Kidney (tissue), 14 donors: ENCODE data around the gene RABGAP1. TPM values are rescaled to one million over a fixed set of nuclear protein-coding genes. Genes with fewer than 3 reads are reported as not detected.

ENCODE experiments used
- DNase-seq, 5 donors: peaks; one replicate each; pipeline ENCODE4 v3.0.0-alpha.2; 2013 to 2020
- FAIRE-seq: peaks from 2 replicates; lab custom pipeline; 2012; peaks lifted over from hg19 to GRCh38; lab: Jason Lieb, UNC
- H3K27ac ChIP-seq, 2 donors: one replicate each; pipeline ENCODE4 v1.7.0; 2013; ENCODE audit warnings: low read depth in 2 of 2, low read length in 2 of 2, inconsistent platforms in 1 of 2
- H3K27me3 ChIP-seq: one replicate; pipeline ENCODE4 v1.7.1; 2013; ENCODE audit warnings: low read length, inconsistent platforms; ENCODE audit not compliant: control insufficient read depth, insufficient read depth
- H3K36me3 ChIP-seq, 3 donors: one replicate each; pipeline versions ENCODE4 v1.7.0 to v1.7.1; 2013; ENCODE audit warnings: low read length in 3 of 3, control low read depth in 1 of 3, inconsistent platforms in 1 of 3; ENCODE audit not compliant: insufficient read depth in 3 of 3, control insufficient read depth in 2 of 3
- H3K4me1 ChIP-seq, 3 donors: one replicate each; pipeline versions ENCODE4 v1.7.0 to v1.7.1; 2013; ENCODE audit warnings: low read length in 3 of 3, inconsistent platforms in 1 of 3, low read depth in 1 of 3; ENCODE audit not compliant: control insufficient read depth in 2 of 3, insufficient read depth in 2 of 3
- H3K4me3 ChIP-seq, 3 donors: one replicate each; pipeline versions ENCODE4 v1.7.0 to v1.8.1; 2013; ENCODE audit warnings: low read length in 3 of 3, control low read depth in 1 of 3, inconsistent platforms in 1 of 3
- H3K9ac ChIP-seq, 3 donors: one replicate each; pipeline versions ENCODE4 v1.7.0 to v1.7.1; 2013; ENCODE audit warnings: low read length in 3 of 3, control low read depth in 1 of 3, inconsistent platforms in 1 of 3
- H3K9me3 ChIP-seq, 3 donors: one replicate each; pipeline versions ENCODE4 v1.7.0 to v1.7.1; 2013; ENCODE audit warnings: low read length in 3 of 3, control low read depth in 1 of 3, inconsistent platforms in 1 of 3; ENCODE audit not compliant: control insufficient read depth in 2 of 3, insufficient read depth in 1 of 3
- CTCF ChIP-seq: IDR thresholded peaks from 3 replicates; pipeline ENCODE4 v1.5.1; 2012; ENCODE audit warnings: mild to moderate bottlenecking, moderate library complexity, borderline replicate concordance; ENCODE audit not compliant: insufficient read depth; ENCODE audit errors: extremely low read depth
- intact Hi-C: fragments of 100-400 bp; cut with DNase I; formaldehyde crosslinking; loops from one replicate; pipeline ENCODE4 v1.11.1; 2022
- polyA plus RNA-seq: library from polyadenylated mRNA; stranded (reverse); fragments of 350-450 nt; fragmentation: Illumina TruSeq; extraction: RNeasy Lipid Tissue Mini Kit (QIAGEN cat#74804); gene quantifications from one replicate; pipeline ENCODE4 v1.2.3, GENCODE V29; 2014; ENCODE audit warnings: low read depth, low replicate concordance; ENCODE audit not compliant: insufficient read depth
- total RNA-seq: library from RNA; stranded (reverse); fragmentation: NEBNext Ultra II Directional; extraction: Animal tissue kit (Norgen Biotek cat#: 25700); gene quantifications from one replicate; pipeline ENCODE4 v1.2.1, GENCODE V29; 2021
- donor health status: control.
- donor health status: control.
- donor health status: control.
- donor health status: control.
- donor health status: control.
- donor health status: DM: yes; HTN: yes; CAD: no.
- donor health status: Normal renal cell carcinoma (clear cell type).

Gene RABGAP1
- total and polyA plus RNA-seq, 2 donors from 2014 or later = 13.7 to 61.1 TPM

- intact Hi-C loops = no loop called here
- FAIRE-seq = no peak
Measured at GRCh38 chr9:123063896-123064295, 123.1 kb downstream of the RABGAP1 start.

GRCh38 chr9:123064716-123065115, 123.9 kb downstream of the RABGAP1 start:
- H3K4me3 ChIP-seq = no peak overlapping the region
- DNase-seq (no peak), FAIRE-seq (no peak)
- no peaks in the 10 kb centered on the region for H3K4me1 ChIP-seq
- intact Hi-C loops = no loop called here
- no peaks in the 10 kb centered on the region for H3K27me3 ChIP-seq
- no peak overlapping the region for H3K9ac ChIP-seq
- H3K27ac ChIP-seq = no peak overlapping the region
- no peak for TF ChIP-seq CTCF
- no peaks in the 10 kb centered on the region for H3K9me3 ChIP-seq
- H3K36me3 ChIP-seq = peaks cover 2 to 23% (median 17%) of the 10 kb centered on the region in 3 donors

More at GRCh38 chr9:123063896-123064295, 123.1 kb downstream of the RABGAP1 start:
- no peak overlapping the region for H3K27ac ChIP-seq
- H3K36me3 ChIP-seq = peaks cover 2 to 23% (median 17%) of the 10 kb centered on the region in 3 donors
- no peaks in the 10 kb centered on the region for H3K27me3 ChIP-seq
- H3K9me3 ChIP-seq = no peaks in the 10 kb centered on the region
- H3K4me1 ChIP-seq = no peaks in the 10 kb centered on the region
- DNase-seq = no peak
- no peak overlapping the region for H3K9ac ChIP-seq
- no peak overlapping the region for H3K4me3 ChIP-seq
- no peak for TF ChIP-seq CTCF

- Histone ChIP-seq H3K36me3 (peaks cover 2 to 25% (median 17%) of the 10 kb centered on the region in 3 donors), H3K4me1 (no peaks in the 10 kb centered on the region), H3K9ac (no peak overlapping the region), H3K9me3 (no peaks in the 10 kb centered on the region), H3K27ac (no peak overlapping the region), H3K27me3 (no peaks in the 10 kb centered on the region), H3K4me3 (no peak overlapping the region)
- intact Hi-C loops = no loop called here
- no peak for TF ChIP-seq CTCF
- DNase-seq (no peak), FAIRE-seq (no peak)
Measured at GRCh38 chr9:123065196-123065595, 124.4 kb downstream of the RABGAP1 start.

- no peak overlapping the region for H3K27ac ChIP-seq
- H3K27me3 ChIP-seq = no peaks in the 10 kb centered on the region
- DNase-seq = no peak
- H3K4me3 ChIP-seq = no peak overlapping the region
- intact Hi-C loops = no loop called here
- no peaks in the 10 kb centered on the region for H3K4me1 ChIP-seq
- peaks cover 7 to 38% (median 19%) of the 10 kb centered on the region in 3 donors for H3K36me3 ChIP-seq
- no peak for TF ChIP-seq CTCF
- H3K9me3 ChIP-seq = no peaks in the 10 kb centered on the region
- no peak overlapping the region for H3K9ac ChIP-seq
- no peak for FAIRE-seq
Measured at GRCh38 chr9:123067136-123067535, 126.3 kb downstream of the RABGAP1 start.
